Activated CD4-positive, alpha-beta T cell treated with anti-CD3 and anti-CD28 coated beads, Interleukin-2, amount 50 U/mL, for 48 hours (primary cell): ENCODE measurements around the gene FGFRL1.

Source experiments
- DNase-seq, 2 experiments: peaks; one replicate each; pipeline ENCODE4 v3.0.0-alpha.2; 2020

FGFRL1 gene

GRCh38 chr4:1009542-1010394 lies 1.7 kb upstream of the FGFRL1 start:
- DNase-seq, result peak; percentile 63 to 65

- peak; percentile 75 to 80 for DNase-seq
Measured at GRCh38 chr4:1010395-1011021, 918 bp upstream of the FGFRL1 start.

GRCh38 chr4:1011666-1012033 lies 224 bp downstream of the FGFRL1 start:
- DNase-seq, result no peak

- peak; percentile 30 to 35 for DNase-seq
Measured at GRCh38 chr4:1012034-1012739, 761 bp downstream of the FGFRL1 start.

GRCh38 chr4:1013225-1014073 lies 2.0 kb downstream of the FGFRL1 start:
- DNase-seq, result no peak

DNA sequence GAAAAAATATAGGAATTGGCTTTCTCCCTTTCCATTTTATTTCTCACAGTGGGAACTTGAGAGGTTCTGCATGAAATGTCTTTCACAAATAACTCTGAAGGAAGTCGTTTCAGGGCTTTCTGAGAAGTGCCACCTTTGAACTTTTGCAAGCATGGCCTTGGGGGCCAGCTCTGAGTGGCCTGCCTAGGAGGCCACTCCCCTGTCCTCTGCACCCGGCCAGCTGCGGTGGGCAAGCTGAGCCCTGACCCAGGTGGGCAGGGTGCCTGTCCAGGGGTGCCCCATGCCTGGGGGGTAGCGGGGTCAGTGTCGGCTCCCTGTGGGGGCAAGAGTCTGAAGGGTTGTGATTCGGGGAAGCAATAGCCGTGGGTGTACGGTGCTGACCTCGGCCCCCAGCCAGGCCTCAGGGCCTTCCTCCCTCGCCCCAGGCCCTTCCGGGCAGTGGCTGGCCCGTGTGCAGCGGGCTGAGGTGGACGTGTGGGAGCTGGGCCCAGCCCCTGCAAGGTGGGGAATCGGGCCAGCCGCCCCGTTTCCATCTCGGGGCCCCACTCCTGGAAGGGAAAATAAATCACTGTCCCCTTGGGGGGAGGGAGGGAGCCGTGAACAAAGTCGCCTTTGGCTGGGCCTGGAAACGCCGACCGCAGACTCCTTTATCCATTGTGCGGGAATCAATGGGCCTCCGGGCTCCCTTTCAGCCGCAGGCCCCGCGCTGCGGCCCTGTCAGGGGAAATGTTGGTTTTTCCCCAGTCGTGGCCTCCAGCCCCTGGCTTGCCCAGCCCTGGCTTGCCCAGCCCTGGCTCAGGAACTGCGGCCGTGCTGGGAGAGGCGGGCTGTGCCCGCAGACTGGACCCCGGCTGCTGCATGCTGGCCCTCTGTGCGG lies 3.1 kb downstream of the FGFRL1 start:
- no peak for DNase-seq

DNA sequence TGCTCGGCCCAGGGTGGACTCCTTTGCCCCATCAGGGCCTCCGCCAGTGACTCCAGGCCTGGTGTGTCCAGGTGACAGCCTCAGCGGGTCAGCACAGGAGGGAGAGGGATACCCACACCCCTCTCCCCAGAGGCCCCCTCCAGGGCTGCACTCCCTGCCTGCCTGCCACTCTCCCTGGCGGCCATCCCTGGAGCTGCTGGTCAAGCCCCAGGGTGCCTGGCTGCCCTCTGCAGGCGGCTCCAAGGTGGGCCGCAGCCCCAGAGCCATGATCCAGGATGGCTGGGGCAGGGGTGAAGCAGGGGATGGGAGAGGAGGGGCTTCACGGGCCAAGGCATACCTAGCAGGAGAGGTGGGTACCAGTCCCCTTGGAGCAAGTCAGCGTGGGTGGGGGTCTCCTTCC lies 3.8 kb downstream of the FGFRL1 start:
- no peak for DNase-seq

- no peak for DNase-seq
Measured at GRCh38 chr4:1015746-1016145, 4.3 kb downstream of the FGFRL1 start.

GRCh38 chr4:1017211-1017610 lies 5.8 kb downstream of the FGFRL1 start:
- no peak for DNase-seq

GRCh38 chr4:1017706-1018105 lies 6.3 kb downstream of the FGFRL1 start:
- DNase-seq, result no peak

- DNase-seq, result no peak
Measured at GRCh38 chr4:1018147-1019020, 7.0 kb downstream of the FGFRL1 start.

- DNase-seq, result no peak
Measured at GRCh38 chr4:1019320-1019719, 7.9 kb downstream of the FGFRL1 start.

GRCh38 chr4:1019729-1020470 lies 8.5 kb downstream of the FGFRL1 start:
- DNase-seq, result no peak

- no peak for DNase-seq
Measured at GRCh38 chr4:1021386-1022050, 10.1 kb downstream of the FGFRL1 start.

- DNase-seq, result no peak
Measured at GRCh38 chr4:1022051-1022738, 10.8 kb downstream of the FGFRL1 start.

DNA sequence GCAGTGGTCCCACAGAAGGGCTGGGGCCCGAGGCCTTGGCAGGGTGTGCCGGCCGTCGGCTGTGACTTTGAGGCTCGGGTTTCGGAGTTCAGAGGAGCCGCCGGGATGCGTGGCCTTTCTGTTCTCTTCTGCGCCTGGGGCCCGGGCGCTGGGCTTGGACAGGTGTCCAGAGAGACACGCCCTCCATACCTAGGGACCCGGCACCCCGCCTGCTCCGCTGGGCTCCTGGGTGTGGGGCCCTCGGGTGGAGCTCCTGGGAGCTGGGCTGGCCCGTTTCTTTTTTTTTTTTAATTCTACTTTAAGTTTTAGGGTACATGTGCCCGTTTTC lies 11.3 kb downstream of the FGFRL1 start:
- DNase-seq, result no peak

GRCh38 chr4:1023075-1023640 lies 11.7 kb downstream of the FGFRL1 start:
- no peak for DNase-seq

- no peak for DNase-seq
Measured at GRCh38 chr4:1023895-1024740, 12.7 kb downstream of the FGFRL1 start.
